H9 (cell line): Measurements from ENCODE around the gene ATP7B. TPM values are rescaled to one million over a fixed set of nuclear protein-coding genes. Genes with fewer than 3 reads are reported as not detected.

ENCODE experiments used
- DNase-seq: peaks from one replicate; pipeline ENCODE4 v3.0.0-alpha.2; 2017
- H2AFZ ChIP-seq: one replicate; pipeline ENCODE4 v1.6.1; 2013; ENCODE audit warnings: mild to moderate bottlenecking, low read length, control low read depth, moderate library complexity
- H2AK5ac ChIP-seq: 2 replicates; pipeline ENCODE4 v1.6.1; 2013; ENCODE audit warnings: low read length, control low read depth, mixed read lengths; ENCODE audit not compliant: insufficient read length
- H2BK120ac ChIP-seq: one replicate; pipeline ENCODE4 v1.6.1; 2013; ENCODE audit warnings: low read depth, mild to moderate bottlenecking, low read length, control low read depth, inconsistent platforms; ENCODE audit not compliant: poor library complexity, severe bottlenecking
- H2BK12ac ChIP-seq: 2 replicates; pipeline ENCODE4 v1.6.1; 2013; ENCODE audit warnings: low read length, control low read depth, mixed read lengths, low read depth; ENCODE audit not compliant: insufficient read length
- H2BK15ac ChIP-seq: 2 replicates; pipeline ENCODE4 v1.6.1; 2013; ENCODE audit warnings: low read depth, low read length, control low read depth
- H2BK20ac ChIP-seq: one replicate; pipeline ENCODE4 v1.6.1; 2013; ENCODE audit warnings: low read depth, mild to moderate bottlenecking, low read length, control low read depth, inconsistent platforms; ENCODE audit not compliant: poor library complexity, severe bottlenecking
- H2BK5ac ChIP-seq: 2 replicates; pipeline ENCODE4 v1.6.1; 2013; ENCODE audit warnings: low read length, control low read depth, mixed read lengths; ENCODE audit not compliant: insufficient read length
- H3K14ac ChIP-seq: 2 replicates; pipeline ENCODE4 v1.6.1; 2013; ENCODE audit warnings: low read length, control low read depth; ENCODE audit not compliant: insufficient read depth
- H3K18ac ChIP-seq: 2 replicates; pipeline ENCODE4 v1.6.1; 2013; ENCODE audit warnings: low read depth, mild to moderate bottlenecking, mixed read lengths, low read length, control low read depth; ENCODE audit not compliant: insufficient read length
- H3K23ac ChIP-seq: 2 replicates; pipeline ENCODE4 v1.6.1; 2013; ENCODE audit warnings: low read length, control low read depth, mixed read lengths, low read depth; ENCODE audit not compliant: insufficient read length
- H3K23me2 ChIP-seq: 2 replicates; pipeline ENCODE4 v1.6.1; 2013; ENCODE audit warnings: low read depth, mild to moderate bottlenecking, mixed read lengths, low read length, control low read depth; ENCODE audit not compliant: insufficient read length, poor library complexity, severe bottlenecking
- H3K27ac ChIP-seq: 2 replicates; pipeline ENCODE4 v1.5.1; 2013; ENCODE audit warnings: low read length, control low read depth, mixed read lengths, low read depth; ENCODE audit not compliant: insufficient read length
- H3K27me3 ChIP-seq: 2 replicates; pipeline ENCODE4 v1.6.1; 2013; ENCODE audit warnings: low read length, control low read depth, inconsistent platforms; ENCODE audit not compliant: insufficient read depth
- H3K4ac ChIP-seq: 2 replicates; pipeline ENCODE4 v1.6.1; 2013; ENCODE audit warnings: low read depth, mild to moderate bottlenecking, control low read depth, inconsistent platforms, low read length, moderate library complexity
- H3K4me1 ChIP-seq: 2 replicates; pipeline ENCODE4 v1.6.1; 2013; ENCODE audit warnings: low read length, control low read depth, inconsistent platforms; ENCODE audit not compliant: insufficient read depth
- H3K4me2 ChIP-seq: 2 replicates; pipeline ENCODE4 v1.6.1; 2013; ENCODE audit warnings: low read length, control low read depth, mixed read lengths; ENCODE audit not compliant: insufficient read length, insufficient read depth
- H3K56ac ChIP-seq: 2 replicates; pipeline ENCODE4 v1.6.1; 2013; ENCODE audit warnings: low read depth, mild to moderate bottlenecking, mixed read lengths, low read length, control low read depth; ENCODE audit not compliant: insufficient read length
- H3K79me1 ChIP-seq: 2 replicates; pipeline ENCODE4 v1.6.1; 2013; ENCODE audit warnings: low read depth, mild to moderate bottlenecking, moderate library complexity, low read length, control low read depth, inconsistent platforms; ENCODE audit not compliant: insufficient read depth, poor library complexity, severe bottlenecking
- H3K79me2 ChIP-seq: 2 replicates; pipeline ENCODE4 v1.6.1; 2013; ENCODE audit warnings: low read length, control low read depth, inconsistent platforms; ENCODE audit not compliant: insufficient read depth
- H3K9ac ChIP-seq: 2 replicates; pipeline ENCODE4 v1.6.1; 2013; ENCODE audit warnings: low read length, control low read depth, mixed read lengths; ENCODE audit not compliant: insufficient read length; ENCODE audit errors: extremely low read depth
- H3K9me3 ChIP-seq: one replicate; pipeline ENCODE4 v1.6.1; 2013; ENCODE audit warnings: low read depth, low read length, inconsistent platforms; ENCODE audit not compliant: control insufficient read depth
- H3T11ph ChIP-seq: one replicate; pipeline ENCODE4 v1.6.1; 2013; ENCODE audit warnings: mild to moderate bottlenecking, low read length, control low read depth, inconsistent platforms
- H4K20me1 ChIP-seq: one replicate; pipeline ENCODE4 v1.6.1; 2013; ENCODE audit not compliant: control insufficient read depth, insufficient read length, insufficient read depth
- H4K5ac ChIP-seq: 2 replicates; pipeline ENCODE4 v1.6.1; 2013; ENCODE audit warnings: low read depth, mild to moderate bottlenecking, mixed read lengths, low read length, control low read depth; ENCODE audit not compliant: insufficient read length
- H4K8ac ChIP-seq: replicated peaks from 2 replicates; pipeline ENCODE4 v1.6.1; 2013; ENCODE audit warnings: low read length, control low read depth, mixed read lengths, low read depth; ENCODE audit not compliant: insufficient read length
- H4K91ac ChIP-seq: 2 replicates; pipeline ENCODE4 v1.6.1; 2013; ENCODE audit warnings: low read depth, mild to moderate bottlenecking, moderate library complexity, mixed read lengths, low read length, control low read depth; ENCODE audit not compliant: insufficient read length
- H3K27ac Mint-ChIP-seq, 3 experiments: 2 replicates in 2 of 3; 3 replicates in 1 of 3; pipeline ENCODE4 v1.8.0; 2020 to 2021; ENCODE audit warnings: mixed read lengths in 3 of 3, mild to moderate bottlenecking in 1 of 3, moderate library complexity in 1 of 3
- H3K27me3 Mint-ChIP-seq: 2 replicates; pipeline ENCODE4 v1.8.0; 2021; ENCODE audit warnings: low read depth, mild to moderate bottlenecking, moderate library complexity, mixed read lengths
- H3K36me3 Mint-ChIP-seq, 3 experiments: 2 replicates in 2 of 3; 3 replicates in 1 of 3; pipeline ENCODE4 v1.8.0; 2020 to 2021; ENCODE audit warnings: low read depth in 3 of 3, mixed read lengths in 3 of 3; ENCODE audit not compliant: insufficient read depth in 1 of 3
- H3K4me1 Mint-ChIP-seq, 2 experiments: 2 replicates each; pipeline ENCODE4 v1.8.0; 2020; ENCODE audit warnings: mixed read lengths in 2 of 2
- H3K4me3 Mint-ChIP-seq, 2 experiments: 2 replicates in 1 of 2; 3 replicates in 1 of 2; pipeline ENCODE4 v1.8.0; 2020 to 2021; ENCODE audit warnings: mild to moderate bottlenecking in 2 of 2, mixed read lengths in 2 of 2, moderate library complexity in 1 of 2
- H3K9me3 Mint-ChIP-seq, 2 experiments: 2 replicates in 1 of 2; 3 replicates in 1 of 2; pipeline ENCODE4 v1.8.0; 2020; ENCODE audit warnings: mild to moderate bottlenecking in 2 of 2, mixed read lengths in 2 of 2, moderate library complexity in 1 of 2
- CTCF ChIP-seq: fragments of 200-600 bp; sonication (generic); conservative IDR thresholded peaks from 3 replicates; pipeline ENCODE4 v1.8.0; 2021; ENCODE audit warnings: antibody characterized with exemption, mild to moderate bottlenecking
- WGBS: extraction: QIAGEN DNeasy Blood & Tissue Kit; methylation state at CpG from one replicate; pipeline ENCODE4 v1.1.7; 2013; ENCODE audit warnings: missing lambda C conversion rate, low lambda C conversion rate, mixed read lengths; ENCODE audit not compliant: insufficient read length; ENCODE audit errors: extremely low coverage; 5-methylcytosine and 5-hydroxymethylcytosine counted together
- total RNA-seq: library from RNA; stranded (reverse); gene quantifications from 2 replicates; pipeline ENCODE4 v1.2.1, GENCODE V29; 2021

The ATP7B gene
- total RNA-seq, 1 experiment from 2014 or later: 5.8 TPM

- H3K36me3 Mint-ChIP-seq: no peaks in the 10 kb centered on the region
- H3K18ac ChIP-seq: no peak overlapping the region
- H3K4me1 Mint-ChIP-seq: 0 out of 4 replicates have a peak, but pooled peaks cover 0 to 3% of the 10 kb centered on the region in 2 experiments
- H3K23me2 ChIP-seq: no peaks in the 10 kb centered on the region
- H3K4ac ChIP-seq: no peak overlapping the region
- H4K91ac ChIP-seq: no peak overlapping the region
- no peaks in the 10 kb centered on the region for H3K4me1 ChIP-seq
- no peak overlapping the region for H2AK5ac ChIP-seq
- H4K20me1 ChIP-seq: no peaks in the 10 kb centered on the region
- H3T11ph ChIP-seq: no peak overlapping the region
- no peak overlapping the region for H2BK12ac ChIP-seq
- no peak overlapping the region for H2AFZ ChIP-seq
- no CpG with 5 or more reads among the region's 5 CpGs for WGBS
- H2BK120ac ChIP-seq: no peak overlapping the region
- H3K9me3 ChIP-seq: no peaks in the 10 kb centered on the region
- no peaks in the 10 kb centered on the region for H3K79me1 ChIP-seq
- no peaks in the 10 kb centered on the region for H3K27me3 ChIP-seq
- no peak for DNase-seq
- no peak overlapping the region for H2BK15ac ChIP-seq
- H3K9ac ChIP-seq: no peak overlapping the region
- H4K8ac ChIP-seq: no peak overlapping the region
- no peak overlapping the region for H3K27ac ChIP-seq
- H2BK20ac ChIP-seq: no peak overlapping the region
- H3K56ac ChIP-seq: no peak overlapping the region
- H3K27me3 Mint-ChIP-seq: no peaks in the 10 kb centered on the region
- no peak overlapping the region for H3K4me2 ChIP-seq
- TF ChIP-seq CTCF: no peak
- no peaks in the 10 kb centered on the region for H3K9me3 Mint-ChIP-seq
- no peak overlapping the region for H4K5ac ChIP-seq
- H3K4me3 Mint-ChIP-seq: no peak overlapping the region
- H3K23ac ChIP-seq: no peak overlapping the region
- no peaks in the 10 kb centered on the region for H3K79me2 ChIP-seq
- H3K27ac Mint-ChIP-seq: no peak overlapping the region
- H2BK5ac ChIP-seq: no peak overlapping the region
- no peak overlapping the region for H3K14ac ChIP-seq
Observed at GRCh38 chr13:51961493-51962403, 49.5 kb downstream of the ATP7B start.
